ENCODE results near the gene FRS3. TPM values are rescaled to one million over a fixed set of nuclear protein-coding genes. Genes with fewer than 3 reads are reported as not detected.

The FRS3 gene
- 5.3 TPM for total RNA-seq

GRCh38 chr6:41779788-41780550, at the start of gene FRS3:
TSS of gene FRS3 (minus strand) at chr6:41779900. CDS start at chr6:41776987, 2,913 bp downstream.

GRCh38 chr6:41787219-41787917, 7.7 kb upstream of the FRS3 start, which contains the start of gene TOMM6:
TSS of gene TOMM6 (plus strand) at chr6:41787694. CDS start at chr6:41787698, 4 bp downstream.

GRCh38 chr6:41780551-41781365, 1.1 kb upstream of the FRS3 start, which contains the start of gene PRICKLE4:
TSS of gene PRICKLE4 (plus strand) at chr6:41780782. CDS start at chr6:41783474, 2,692 bp downstream.

GRCh38 chr6:41747256-41748101, 32.2 kb downstream of the FRS3 start, which contains the start of gene PGC:
TSS of gene PGC (minus strand) at chr6:41747397. CDS start at chr6:41747334, 63 bp downstream.

GRCh38 chr6:41735427-41736185, 44.1 kb downstream of the FRS3 start, which contains the start of gene TFEB:
TSS of gene TFEB (minus strand) at chr6:41735608. CDS start at chr6:41691213, 44,395 bp downstream.

Small RNA genes lying within 50 kb of the gene (small RNA-seq; reads per million reads assigned to genes)
- gene AL365205.2 (ENCODE audit: low replicate concordance): not detected
- gene AL365205.3 (ENCODE audit: low replicate concordance): not detected

Other genes with a start within 250 kb of the FRS3 start
- gene FOXP4, start 233.5 kb downstream of the FRS3 start, total RNA-seq: 11.0 TPM
- 45.7 TPM for gene MDFI, start 141.4 kb downstream of the FRS3 start, total RNA-seq
- 18.3 TPM for gene TFEB, start 44.3 kb downstream of the FRS3 start, total RNA-seq
- gene PGC, start 32.5 kb downstream of the FRS3 start, total RNA-seq: 0.18 TPM
- 3.2 TPM for gene PRICKLE4, start 882 bp upstream of the FRS3 start, total RNA-seq
- gene TOMM6, start 7.8 kb upstream of the FRS3 start, total RNA-seq: 68.5 TPM
- gene USP49, start 115.5 kb upstream of the FRS3 start, total RNA-seq: 9.1 TPM
- 27.2 TPM for gene MED20, start 141.2 kb upstream of the FRS3 start, total RNA-seq
- gene BYSL, start 141.6 kb upstream of the FRS3 start, total RNA-seq: 18.3 TPM
- 31.2 TPM for gene CCND3, start 161.9 kb upstream of the FRS3 start, total RNA-seq